Stimulated activated CD4-positive, alpha-beta T cell treated with anti-CD3 and anti-CD28 coated beads, Interleukin-4, amount 100 ng/mL, for 24 hours (primary cell): ENCODE results near the gene RBM28.
"Not testable (repeated sequence)": the region's sequence is repeated elsewhere in the genome, so short reads cannot be mapped to it uniquely, and the experiment has no call there.

ENCODE experiments used
- DNase-seq: peaks from one replicate; pipeline ENCODE4 v3.0.0-alpha.2; 2020

Gene RBM28

GRCh38 chr7:128347647-128348097 is 4.0 kb upstream of the RBM28 start:
- DNase-seq = peak; percentile 53

GRCh38 chr7:128344431-128344774 is 695 bp upstream of the RBM28 start:
- no peak for DNase-seq

- DNase-seq = no peak
These were observed 2.0 kb downstream of the RBM28 start for GRCh38 chr7:128341733-128342132.

GRCh38 chr7:128335730-128336129 is 8.0 kb downstream of the RBM28 start:
- DNase-seq = no peak

GRCh38 chr7:128324368-128324680 is 19.4 kb downstream of the RBM28 start:
- no peak for DNase-seq

GRCh38 chr7:128323459-128324367 is 20.0 kb downstream of the RBM28 start:
- DNase-seq = no peak

- no peak for DNase-seq
These were observed 20.7 kb downstream of the RBM28 start for GRCh38 chr7:128323040-128323439.

GRCh38 chr7:128322040-128322643 is 21.6 kb downstream of the RBM28 start:
- no peak for DNase-seq

- no peak for DNase-seq
These were observed 22.7 kb downstream of the RBM28 start for GRCh38 chr7:128321044-128321422.

- no peak for DNase-seq
These were observed 25.0 kb downstream of the RBM28 start for GRCh38 chr7:128318691-128319090.

- DNase-seq = no peak
These were observed 32.7 kb downstream of the RBM28 start for GRCh38 chr7:128311013-128311412.

- DNase-seq = no peak
These were observed 33.2 kb downstream of the RBM28 start for GRCh38 chr7:128310499-128310898.

GRCh38 chr7:128309976-128310375 is 33.7 kb downstream of the RBM28 start:
- DNase-seq = no peak

- no peak for DNase-seq
These were observed 34.6 kb downstream of the RBM28 start for GRCh38 chr7:128309124-128309523.

GRCh38 chr7:128307061-128307460 is 36.6 kb downstream of the RBM28 start:
- DNase-seq = no peak

- no peak for DNase-seq
These were observed 39.5 kb downstream of the RBM28 start for GRCh38 chr7:128304212-128304611.

GRCh38 chr7:128303643-128304042 is 40.1 kb downstream of the RBM28 start:
- DNase-seq = no peak

- DNase-seq = no peak
These were observed 40.6 kb downstream of the RBM28 start for GRCh38 chr7:128303133-128303532.

- DNase-seq = no peak
These were observed 41.6 kb downstream of the RBM28 start for GRCh38 chr7:128302139-128302538.

GRCh38 chr7:128299109-128299607 is 44.5 kb downstream of the RBM28 start:
- no peak for DNase-seq

GRCh38 chr7:128298004-128298403 is 45.7 kb downstream of the RBM28 start:
- not testable (repeated sequence) for DNase-seq

GRCh38 chr7:128287556-128287955 is 56.2 kb downstream of the RBM28 start:
- no peak for DNase-seq

GRCh38 chr7:128284102-128284501 is 59.6 kb downstream of the RBM28 start:
- no peak for DNase-seq

- DNase-seq = no peak
These were observed 61.9 kb downstream of the RBM28 start for GRCh38 chr7:128281605-128282380.
